HepG2 (cell line): ENCODE measurements around the gene ZNRF3. TPM values are rescaled to one million over a fixed set of nuclear protein-coding genes. Genes with fewer than 3 reads are reported as not detected.

ENCODE experiments used
- BATF2 ChIP-seq: sonication (generic); formaldehyde crosslinking; IDR thresholded peaks from 2 replicates; pipeline ENCODE4 v1.8.0; 2022; ENCODE audit warnings: mild to moderate bottlenecking, missing genetic modification reagents, moderate library complexity
- CREB1 ChIP-seq, 2 experiments: fragments of 450-650 bp in 1 of 2; IDR thresholded peaks; 2 replicates each; pipeline ENCODE4 v1.6.1; 2016 to 2017; ENCODE audit warnings: control low read depth in 1 of 2, mild to moderate bottlenecking in 1 of 2, missing compliant biosample characterization in 1 of 2, missing genetic modification characterization in 1 of 2
- FOXA3 ChIP-seq: IDR thresholded peaks from 2 replicates; pipeline ENCODE4 v1.6.1; 2016; ENCODE audit warnings: missing genetic modification reagents, missing compliant biosample characterization
- ISL2 ChIP-seq: sonication (generic); formaldehyde crosslinking; IDR thresholded peaks from 2 replicates; pipeline ENCODE4 v1.5.0; 2020; ENCODE audit warnings: missing genetic modification reagents
- MXI1 ChIP-seq: IDR thresholded peaks from 3 replicates; pipeline ENCODE4 v1.6.1; 2012; ENCODE audit warnings: low read depth, low read length, inconsistent platforms, borderline replicate concordance
- NONO ChIP-seq, 2 experiments: fragments of 450-650 bp in 1 of 2; sonication (generic) in 1 of 2; formaldehyde crosslinking in 1 of 2; IDR thresholded peaks in 1 of 2; conservative IDR thresholded peaks in 1 of 2; 2 replicates each; pipeline versions ENCODE4 v1.6.1 to v1.8.0; 2017 to 2022; ENCODE audit warnings: mild to moderate bottlenecking in 1 of 2, missing genetic modification reagents in 1 of 2, moderate library complexity in 1 of 2
- ONECUT2 ChIP-seq: sonication (generic); formaldehyde crosslinking; IDR thresholded peaks from 2 replicates; pipeline ENCODE4 v1.4.0; 2020; ENCODE audit warnings: missing genetic modification reagents
- PLSCR1 ChIP-seq: sonication (generic); formaldehyde crosslinking; IDR thresholded peaks from 2 replicates; pipeline ENCODE4 v1.5.0; 2020; ENCODE audit warnings: missing genetic modification reagents, mild to moderate bottlenecking, borderline replicate concordance
- TOPORS ChIP-seq: sonication (generic); formaldehyde crosslinking; IDR thresholded peaks from 2 replicates; pipeline ENCODE4 v1.8.0; 2023; ENCODE audit warnings: mild to moderate bottlenecking, missing genetic modification reagents
- ZNF282 ChIP-seq: fragments of 450-650 bp; IDR thresholded peaks from 2 replicates; pipeline ENCODE4 v1.6.1; 2018; ENCODE audit not compliant: partially characterized antibody
- ZNF484 ChIP-seq: sonication (generic); formaldehyde crosslinking; IDR thresholded peaks from 2 replicates; pipeline ENCODE4 v1.5.1; 2020; ENCODE audit warnings: mild to moderate bottlenecking, low read depth, missing genetic modification reagents, borderline replicate concordance
- ZNF574 ChIP-seq: sonication (generic); formaldehyde crosslinking; IDR thresholded peaks from 2 replicates; pipeline ENCODE4 v1.4.0; 2020; ENCODE audit warnings: missing genetic modification reagents
- ZNF703 ChIP-seq: sonication (generic); formaldehyde crosslinking; IDR thresholded peaks from 2 replicates; pipeline ENCODE4 v1.5.1; 2020; ENCODE audit warnings: missing genetic modification reagents, mild to moderate bottlenecking, moderate library complexity, borderline replicate concordance
- polyA plus RNA-seq, 8 experiments: library from polyadenylated mRNA; depleted of rRNA in 3 of 8; stranded (reverse) in 7 of 8; unstranded in 1 of 8; fragments of >200 nt; fragmentation: Illumina TruSeq in 4 of 8; extraction: Trizol in 4 of 8; gene quantifications; 2 replicates each; pipeline versions ENCODE4 v1.2.1 to v1.2.3, GENCODE V29; 2011 to 2016; ENCODE audit warnings: low read depth in 4 of 8, missing spikeins in 1 of 8, mixed read lengths in 1 of 8; ENCODE audit not compliant: insufficient read depth in 1 of 8
- total RNA-seq, 5 experiments: library from RNA; depleted of rRNA; stranded (reverse); fragments of >200 nt; fragmentation: Illumina TruSeq; extraction: Trizol; gene quantifications; 2 replicates each; pipeline ENCODE4 v1.2.3, GENCODE V29; 2016; ENCODE audit warnings: low read depth in 1 of 5
- TF ChIP-seq, protein P1 (sequence below), 2 experiments: IDR thresholded peaks; 2 replicates each; pipeline ENCODE4 v1.6.1; 2011 to 2012; ENCODE audit warnings: low read length in 2 of 2, borderline replicate concordance in 1 of 2, low read depth in 1 of 2, mild to moderate bottlenecking in 1 of 2, moderate library complexity in 1 of 2

Gene ZNRF3
- total and polyA plus RNA-seq, 2 of the 13 experiments (the other 11 are each of a cell fraction or from before 2014, with no cell fraction given): 20.3 to 36.7 TPM

GRCh38 chr22:28923826-28924732 lies 40.7 kb downstream of the ZNRF3 start (continued):
- TF ChIP-seq, protein P1, sequence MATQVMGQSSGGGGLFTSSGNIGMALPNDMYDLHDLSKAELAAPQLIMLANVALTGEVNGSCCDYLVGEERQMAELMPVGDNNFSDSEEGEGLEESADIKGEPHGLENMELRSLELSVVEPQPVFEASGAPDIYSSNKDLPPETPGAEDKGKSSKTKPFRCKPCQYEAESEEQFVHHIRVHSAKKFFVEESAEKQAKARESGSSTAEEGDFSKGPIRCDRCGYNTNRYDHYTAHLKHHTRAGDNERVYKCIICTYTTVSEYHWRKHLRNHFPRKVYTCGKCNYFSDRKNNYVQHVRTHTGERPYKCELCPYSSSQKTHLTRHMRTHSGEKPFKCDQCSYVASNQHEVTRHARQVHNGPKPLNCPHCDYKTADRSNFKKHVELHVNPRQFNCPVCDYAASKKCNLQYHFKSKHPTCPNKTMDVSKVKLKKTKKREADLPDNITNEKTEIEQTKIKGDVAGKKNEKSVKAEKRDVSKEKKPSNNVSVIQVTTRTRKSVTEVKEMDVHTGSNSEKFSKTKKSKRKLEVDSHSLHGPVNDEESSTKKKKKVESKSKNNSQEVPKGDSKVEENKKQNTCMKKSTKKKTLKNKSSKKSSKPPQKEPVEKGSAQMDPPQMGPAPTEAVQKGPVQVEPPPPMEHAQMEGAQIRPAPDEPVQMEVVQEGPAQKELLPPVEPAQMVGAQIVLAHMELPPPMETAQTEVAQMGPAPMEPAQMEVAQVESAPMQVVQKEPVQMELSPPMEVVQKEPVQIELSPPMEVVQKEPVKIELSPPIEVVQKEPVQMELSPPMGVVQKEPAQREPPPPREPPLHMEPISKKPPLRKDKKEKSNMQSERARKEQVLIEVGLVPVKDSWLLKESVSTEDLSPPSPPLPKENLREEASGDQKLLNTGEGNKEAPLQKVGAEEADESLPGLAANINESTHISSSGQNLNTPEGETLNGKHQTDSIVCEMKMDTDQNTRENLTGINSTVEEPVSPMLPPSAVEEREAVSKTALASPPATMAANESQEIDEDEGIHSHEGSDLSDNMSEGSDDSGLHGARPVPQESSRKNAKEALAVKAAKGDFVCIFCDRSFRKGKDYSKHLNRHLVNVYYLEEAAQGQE (IDR thresholded peaks at IDR 0.05; ENCODE audit: borderline replicate concordance in 1 of 2, low read depth in 1 of 2, low read length in 2 of 2): peak in 1 of 2 experiments; percentile 22; a peak in 1 of 4 replicates
- peak; percentile 98 for TF ChIP-seq ISL2 (CRISPR knock-in tag)
- TF ChIP-seq NONO (IDR thresholded peaks at IDR 0.05): no peak
- peak; percentile 89 for TF ChIP-seq NONO (CRISPR knock-in tag; conservative IDR thresholded peaks at IDR 0.05)
- TF ChIP-seq TOPORS (CRISPR knock-in tag): no peak
- no peak for TF ChIP-seq ZNF282
- no peak for TF ChIP-seq PLSCR1 (CRISPR knock-in tag)
- TF ChIP-seq ZNF703 (CRISPR knock-in tag): peak; percentile 83; the same call in 1 of the 2 replicates
- TF ChIP-seq MXI1: peak; percentile 68; the same call in 1 of the 3 replicates
- 0 out of 2 replicates have a peak, but pooled peaks have one; percentile 51 for TF ChIP-seq BATF2 (CRISPR knock-in tag)
- TF ChIP-seq FOXA3 (CRISPR knock-in tag): peak; percentile 95
- TF ChIP-seq ZNF574: peak; percentile 79; the same call in 1 of the 2 replicates
- 0 out of 2 replicates have a peak, but pooled peaks have one; percentile 60 for TF ChIP-seq ONECUT2
- no peak for TF ChIP-seq ZNF484
- TF ChIP-seq CREB1 (IDR thresholded peaks at IDR 0.05): no peak
- peak; percentile 76 for TF ChIP-seq CREB1 (CRISPR knock-in tag; IDR thresholded peaks at IDR 0.05)
